ENCODE results near the gene ARID1B. TPM values are rescaled to one million over a fixed set of nuclear protein-coding genes. Genes with fewer than 3 reads are reported as not detected.

The ARID1B gene
- total and polyA plus RNA-seq, 9 of the 15 experiments (the other 6 are each of a cell fraction or from before 2014, with no cell fraction given) = 12.5 to 50.5 (median 25.8) TPM

- Histone ChIP-seq H3K4me2 (ENCODE audit: insufficient read depth, low read length) (no peak overlapping the region), H3K9me3 (replicated peaks; ENCODE audit: control insufficient read depth, insufficient read depth, low read depth, low read length) (no peaks in the 10 kb centered on the region), H3K79me2 (ENCODE audit: control insufficient read depth, insufficient read depth, low read length) (no peaks in the 10 kb centered on the region), H3K4me1 (replicated peaks in 1 of 2; ENCODE audit: control insufficient read depth in 2 of 2, insufficient read depth in 2 of 2, low read length in 2 of 2) (peaks cover 7 to 11% of the 10 kb centered on the region in 2 experiments; a peak in 4 of 5 replicates), H3K27ac (ENCODE audit: extremely low read depth, low read depth, low read length) (no peak overlapping the region), H3K4me3 (no peak overlapping the region), H3K9ac (ENCODE audit: insufficient read depth in 1 of 2, low read depth in 2 of 2, low read length in 2 of 2) (no peak overlapping the region), H3K36me3 (ENCODE audit: control insufficient read depth, insufficient read depth, low read length) (no peaks in the 10 kb centered on the region), H2AFZ (ENCODE audit: low read depth, low read length) (no peak overlapping the region), H3K9me1 (ENCODE audit: control insufficient read depth, insufficient read depth, low read length) (no peaks in the 10 kb centered on the region), H3K27me3 (ENCODE audit: control insufficient read depth in 2 of 2, insufficient read depth in 2 of 2, low read length in 2 of 2) (peaks cover 0 to under 1% of the 10 kb centered on the region in 2 experiments; a peak in 1 of 5 replicates), H4K20me1 (replicated peaks; ENCODE audit: control insufficient read depth, insufficient read depth, low read length) (no peaks in the 10 kb centered on the region)
- ChIA-PET POLR2A (interaction anchor here (0.6 to 1.4 kb wide), 3 partner anchors 9 to 261 kb away, joined by 3 to 4 read pairs (median 3); partner anchors contain the start of gene ARID1B), CTCF (ENCODE audit: low intra/inter-chr PET ratio) (no interaction called here)
- WGBS (ENCODE audit: insufficient coverage, low coverage, missing lambda C conversion rate) = 34% methylated on average over 9 of the region's 9 CpGs
- peak; percentile 14; the same call in 2 of the 3 replicates for ATAC-seq
- in situ Hi-C loops (cut with MboI) (no loop called here), intact Hi-C loops (cut with micrococcal nuclease) (no loop called here)
- DNase-seq (ENCODE audit: extremely low read depth in 1 of 4, low spot score in 3 of 4) = no peak
- FAIRE-seq = peak; percentile 44
- no TSS peak for BruUV-seq (replicated peaks)
- TF ChIP-seq SPI1 (IDR thresholded peaks at IDR 0.05; ENCODE audit: borderline replicate concordance, low read depth, low read length) (peak; percentile 92), E2F1 (CRISPR knock-in tag; IDR thresholded peaks at IDR 0.05) (no peak), ZNF707 (CRISPR knock-in tag; conservative IDR thresholded peaks at IDR 0.05) (no peak), STAT5A (IDR thresholded peaks at IDR 0.05; ENCODE audit: borderline replicate concordance, low read length) (no peak)
Measured at GRCh38 chr6:156767603-156768467, 9.3 kb upstream of the ARID1B start.
